HG02885 (cell line): Measurements from ENCODE around the gene EFCAB7.
"Not testable (repeated sequence)": the region's sequence is repeated elsewhere in the genome, so short reads cannot be mapped to it uniquely, and the experiment has no call there.

Experiments
- ATAC-seq: cut with Tn5 transposase; IDR thresholded peaks from one replicate; pipeline ENCODE4 v1.9.1; 2021; ENCODE audit warnings: mild to moderate bottlenecking; ENCODE audit not compliant: unreplicated experiment, poor library complexity

EFCAB7 gene

DNA sequence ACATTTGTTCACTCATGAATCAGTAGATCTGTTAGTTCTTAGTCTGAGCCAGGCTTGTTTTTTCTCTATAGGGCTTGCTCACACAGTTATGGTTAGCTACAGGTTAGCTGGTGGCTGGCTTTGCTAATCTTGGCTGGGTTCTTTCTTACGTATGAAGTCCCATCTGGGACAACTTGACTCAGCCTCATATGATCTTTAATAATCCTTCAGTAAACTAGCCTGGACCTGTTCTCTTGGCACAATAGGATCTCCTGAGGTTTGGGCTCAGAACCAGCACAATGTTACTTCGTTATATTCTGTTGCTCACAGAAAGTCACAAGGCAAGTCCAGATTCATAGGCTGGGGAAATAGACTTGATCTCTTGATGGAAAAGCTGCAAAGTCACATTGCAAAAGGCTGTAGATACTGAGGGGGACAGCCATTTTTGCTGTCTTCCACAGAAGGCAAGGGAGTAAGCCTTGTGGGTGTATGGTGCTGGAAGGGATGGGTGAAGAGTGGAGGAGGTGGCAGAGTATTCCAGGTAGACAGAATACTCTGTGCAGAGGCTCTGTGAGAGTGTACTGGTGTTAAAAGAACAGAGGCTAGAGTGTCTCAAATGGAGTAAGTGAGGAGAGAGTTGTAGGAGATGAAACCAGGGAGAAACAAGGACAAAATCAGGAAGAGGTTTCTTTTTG, 24.4 kb downstream of the EFCAB7 start:
- no peak for ATAC-seq

- no peak for ATAC-seq
Observed at GRCh38 chr1:63548303-63548702, 25.0 kb downstream of the EFCAB7 start.

DNA sequence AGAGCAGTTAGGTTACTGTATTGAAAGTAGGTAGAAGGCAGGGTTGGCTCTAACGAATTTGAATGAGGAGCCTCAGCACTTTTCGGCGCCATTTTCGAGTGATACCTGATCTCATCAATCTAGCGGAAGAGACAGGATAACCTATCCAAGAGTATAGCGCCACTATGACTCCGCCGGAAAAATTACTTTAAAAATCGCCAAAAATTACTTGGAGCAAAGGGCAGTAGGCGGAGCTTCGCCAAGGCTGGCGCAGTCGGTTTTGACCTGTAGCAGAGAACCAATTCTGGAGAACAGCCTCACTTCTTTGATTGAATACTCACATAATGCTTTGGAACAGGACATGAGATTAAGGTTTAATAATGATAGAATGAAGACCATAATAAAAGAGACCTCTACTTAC, 25.6 kb downstream of the EFCAB7 start:
- ATAC-seq = no peak

DNA sequence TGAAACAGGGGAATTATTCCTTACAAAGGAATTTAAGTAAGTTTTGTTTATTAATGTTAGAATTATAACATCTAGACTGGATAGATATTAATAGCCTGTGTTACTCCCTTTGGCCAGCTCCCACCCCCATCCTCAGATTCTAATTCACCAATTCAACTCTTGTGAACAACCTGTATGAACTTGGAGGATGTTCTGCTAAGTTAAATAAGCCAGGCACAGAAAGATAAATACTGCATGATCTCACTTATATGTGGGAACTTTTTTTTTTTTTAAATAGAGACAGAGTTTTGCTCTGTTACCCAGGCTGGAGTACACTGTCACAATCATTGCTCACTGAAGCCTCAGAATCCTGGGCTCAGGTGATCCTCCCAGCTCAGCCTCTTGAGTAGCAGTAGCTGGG, 32.2 kb downstream of the EFCAB7 start:
- no peak for ATAC-seq

DNA sequence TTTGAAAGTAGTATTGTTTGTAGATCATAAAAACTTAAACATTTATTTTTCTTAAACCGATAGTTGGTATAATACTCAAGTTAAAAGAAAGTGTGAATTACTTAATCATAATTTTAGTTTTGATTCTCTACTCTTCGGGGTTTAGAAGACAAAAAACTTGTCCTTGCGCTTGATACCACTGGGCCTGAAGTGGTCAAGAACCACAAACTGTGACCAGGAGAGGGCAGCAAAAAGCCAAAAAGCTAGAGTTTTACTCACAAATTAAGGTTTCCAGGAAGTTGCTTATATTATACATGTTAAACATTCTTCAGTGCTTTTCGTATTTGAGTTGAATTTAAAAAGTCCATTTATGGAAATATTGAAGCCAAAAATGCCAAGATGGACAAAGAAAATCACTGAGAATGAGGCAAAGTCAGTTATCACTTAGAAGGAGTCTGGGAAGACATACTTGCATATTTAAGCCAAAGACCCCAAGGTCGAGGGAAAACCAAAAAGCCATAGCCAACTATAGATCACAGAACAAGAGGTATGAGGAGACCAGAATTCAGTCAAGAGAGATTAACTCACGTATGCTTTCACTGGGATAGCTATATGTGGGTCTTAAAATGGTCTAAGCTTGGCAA, 34.2 kb downstream of the EFCAB7 start:
- no peak for ATAC-seq

DNA sequence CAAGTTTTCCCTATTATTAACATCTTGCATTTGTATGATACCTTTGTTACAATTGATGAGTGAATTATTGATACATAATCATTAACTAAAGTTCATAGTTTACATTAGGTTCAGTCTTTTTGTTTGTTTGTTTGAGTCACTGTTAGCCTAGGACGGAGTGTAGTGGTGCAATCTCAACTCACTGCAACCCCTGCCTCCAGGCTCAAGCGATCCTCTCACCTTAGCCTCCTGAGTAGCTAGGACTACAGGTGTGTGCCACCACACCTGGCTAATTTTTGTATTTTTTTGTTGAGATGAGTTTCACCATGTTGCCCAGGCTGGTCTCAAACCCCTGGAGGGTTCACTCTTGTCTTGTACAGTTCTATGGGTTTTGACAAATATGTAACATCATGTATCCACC, 36.0 kb downstream of the EFCAB7 start:
- ATAC-seq = no peak

- no peak for ATAC-seq
Observed at GRCh38 chr1:63563745-63564144, 40.4 kb downstream of the EFCAB7 start.

- ATAC-seq = no peak
Observed at GRCh38 chr1:63569068-63569467, 45.7 kb downstream of the EFCAB7 start.

DNA sequence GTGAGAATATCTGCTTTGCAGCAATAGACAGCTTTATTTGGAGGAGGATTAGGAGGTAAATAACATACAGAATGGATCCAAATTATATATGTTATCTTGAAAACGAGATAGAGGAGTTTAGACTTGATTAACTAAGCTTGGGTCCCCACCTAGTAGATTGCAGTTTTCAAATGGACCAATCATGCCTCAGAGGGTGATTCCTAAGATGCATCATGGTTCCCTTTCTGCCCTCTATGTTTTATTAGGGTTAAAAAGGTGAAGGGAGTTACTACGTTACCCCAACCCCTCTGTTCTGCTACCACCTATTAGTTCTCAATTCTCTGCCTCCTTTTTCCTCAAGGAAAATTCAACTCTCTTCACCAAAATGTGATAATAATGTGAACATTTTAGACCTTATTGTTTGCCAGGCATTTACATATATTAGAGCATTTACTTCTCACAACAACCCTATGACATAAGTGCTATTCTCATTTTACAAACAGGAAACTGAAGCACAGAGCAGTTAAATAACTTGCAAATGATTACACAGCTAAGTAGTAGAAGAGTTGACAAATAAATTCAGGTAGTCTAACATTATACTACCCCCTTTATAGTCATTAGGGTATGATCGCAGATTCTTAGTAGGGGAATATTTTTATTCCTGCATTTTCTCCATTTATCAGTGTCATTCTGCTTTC, 46.5 kb downstream of the EFCAB7 start:
- ATAC-seq = no peak

DNA sequence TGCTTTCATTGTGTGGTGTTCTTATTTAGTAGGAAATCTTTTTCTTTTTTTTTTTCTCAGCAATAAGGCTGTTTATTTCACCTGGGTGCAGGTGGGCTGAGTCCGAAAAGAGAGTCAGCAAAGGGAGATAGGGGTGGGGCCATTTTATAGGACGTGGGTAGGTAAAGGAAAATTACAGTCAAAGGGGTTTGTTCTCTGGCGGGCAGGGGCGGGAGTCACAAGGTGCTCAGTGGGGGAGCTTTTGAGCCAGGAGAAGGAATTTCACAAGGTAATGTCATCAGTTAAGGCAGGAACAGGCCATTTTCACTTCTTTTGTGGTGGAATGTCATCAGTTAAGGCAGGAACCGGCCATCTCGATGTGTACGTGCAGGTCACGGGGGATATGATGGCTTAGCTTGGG, 49.4 kb downstream of the EFCAB7 start:
- not testable (repeated sequence) for ATAC-seq

- ATAC-seq = not testable (repeated sequence)
Observed at GRCh38 chr1:63574203-63574796, 51.0 kb downstream of the EFCAB7 start.

DNA sequence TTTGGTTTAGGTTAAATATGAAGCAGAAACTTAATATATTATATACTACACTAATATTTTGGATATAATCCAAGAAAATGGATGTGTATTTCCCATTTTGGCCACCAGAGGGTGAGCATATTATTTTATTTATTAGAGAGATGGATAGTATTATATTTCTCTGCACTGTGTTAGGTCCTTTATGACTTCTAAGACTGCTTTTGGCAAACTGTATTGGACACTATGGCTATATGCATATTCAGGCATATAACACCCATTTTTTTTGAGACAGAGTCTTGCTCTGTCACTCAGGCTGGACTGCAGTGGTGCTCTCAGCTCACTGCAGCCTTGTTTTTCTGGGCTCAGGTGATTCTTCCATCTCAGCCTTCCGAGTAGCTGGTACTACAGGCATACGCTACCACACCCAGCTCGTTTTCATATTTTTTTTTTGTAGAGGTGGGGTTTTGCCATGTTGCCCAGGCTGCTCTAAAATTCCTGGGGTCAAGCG, 52.1 kb downstream of the EFCAB7 start:
- no peak for ATAC-seq

DNA sequence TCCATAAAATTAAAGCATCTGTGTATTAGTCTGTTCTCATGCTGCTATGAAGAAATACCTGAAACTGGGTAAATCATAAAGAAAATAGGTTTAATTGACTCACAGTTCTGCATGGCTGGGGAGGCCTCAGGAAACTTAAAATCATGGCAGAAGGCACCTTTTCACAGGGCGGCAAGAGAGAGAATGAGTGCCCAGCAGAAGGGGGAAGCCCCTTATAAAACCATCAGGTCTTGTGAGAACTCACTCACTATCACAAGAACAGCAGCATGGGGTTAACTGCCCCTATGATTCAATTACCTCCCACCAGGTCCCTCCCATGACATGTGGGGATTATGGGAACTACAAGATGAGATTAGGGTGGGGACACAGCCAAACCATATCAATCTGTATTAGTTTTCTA, 63.0 kb downstream of the EFCAB7 start:
- ATAC-seq = not testable (repeated sequence)

DNA sequence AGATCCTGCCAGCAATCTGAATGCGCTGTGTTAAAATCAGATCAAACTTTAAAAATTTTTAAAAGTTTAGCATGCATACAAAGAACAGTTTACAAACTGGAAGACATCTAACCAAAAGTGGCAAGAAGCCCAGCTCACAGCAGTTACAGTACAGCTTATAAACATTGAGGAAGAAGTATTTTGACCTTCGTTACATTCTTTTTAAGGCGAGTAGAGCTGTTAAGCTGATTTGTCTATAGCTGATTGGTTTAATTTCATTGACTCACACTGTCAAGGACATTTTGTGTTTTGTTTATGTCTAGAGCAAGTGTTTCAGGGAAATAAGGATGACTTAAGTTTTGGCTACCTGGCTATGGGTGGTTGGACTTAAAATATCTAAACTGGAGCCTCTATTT, 66.8 kb downstream of the EFCAB7 start:
- no peak for ATAC-seq

GRCh38 chr1:63592536-63593302, 69.4 kb downstream of the EFCAB7 start:
- no peak for ATAC-seq

- peak; percentile 82 for ATAC-seq
Observed at GRCh38 chr1:63593303-63593885, 70.1 kb downstream of the EFCAB7 start, which contains the start of gene PGM1. Gene PGM1 (plus strand): TSS chr1:63593411. CDS start chr1:63593489, 78 bp downstream.

DNA sequence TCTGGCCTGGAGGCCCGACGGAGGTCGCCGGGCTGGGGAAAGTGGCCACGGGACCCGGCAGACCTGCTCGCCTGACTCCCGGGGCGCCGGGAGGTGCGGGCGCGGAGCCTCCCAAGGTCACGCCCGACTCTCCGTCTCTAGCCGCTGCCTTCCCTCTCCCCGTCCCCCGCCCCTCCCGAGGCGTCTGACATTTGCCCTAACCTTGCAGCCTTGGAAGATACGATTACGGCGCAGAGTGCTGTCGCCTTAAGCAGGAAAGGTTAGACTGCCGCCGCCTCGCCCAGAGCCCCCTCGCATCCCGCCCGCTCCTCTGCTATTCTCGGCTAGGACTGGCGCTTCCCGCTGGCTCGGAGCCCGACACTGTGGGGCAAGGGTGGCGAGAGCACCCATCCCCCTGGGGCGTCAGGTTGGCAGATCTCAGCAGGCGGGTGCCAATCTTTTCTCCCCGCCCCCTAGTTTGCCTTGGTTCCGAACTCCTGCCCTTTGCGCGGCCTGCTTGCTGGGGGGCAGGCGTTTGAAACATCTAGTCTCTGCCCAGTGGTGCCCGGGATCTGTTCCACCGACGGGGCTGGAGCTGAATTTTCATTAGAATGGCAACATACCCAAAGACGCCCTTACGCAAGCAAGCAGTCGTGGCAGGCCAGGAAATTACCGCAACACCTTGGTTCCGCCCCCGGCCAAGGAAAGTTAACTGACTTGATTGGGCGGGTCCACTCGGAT, 70.7 kb downstream of the EFCAB7 start:
- peak; percentile 50 for ATAC-seq

DNA sequence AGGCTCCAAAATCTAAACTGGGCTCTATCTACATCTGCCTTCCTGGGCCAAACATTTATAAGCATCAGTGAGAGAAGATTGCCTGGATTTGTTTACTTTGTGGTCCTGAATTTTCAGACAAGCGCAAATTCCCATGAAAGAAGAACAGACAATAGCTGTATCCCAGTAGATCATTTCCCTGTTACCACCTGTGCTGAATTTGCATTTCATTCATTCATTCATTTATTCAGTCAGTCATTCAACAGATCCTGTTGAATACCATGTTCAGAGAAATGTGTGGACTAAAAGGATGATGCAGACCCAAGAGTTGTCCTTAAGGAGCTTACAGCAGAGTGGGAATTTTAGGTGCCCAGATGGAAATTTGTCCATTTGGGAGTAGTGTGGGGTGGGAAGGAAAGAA, 72.1 kb downstream of the EFCAB7 start:
- no peak for ATAC-seq

GRCh38 chr1:63599799-63600198, 76.5 kb downstream of the EFCAB7 start:
- ATAC-seq = no peak
